Mesothelial cell of epicardium (in vitro differentiated cells): Measurements from ENCODE around the gene FAM118A. TPM values are rescaled to one million over a fixed set of nuclear protein-coding genes. Genes with fewer than 3 reads are reported as not detected.

Experiments used
- DNase-seq, 2 experiments: peaks; one replicate each; pipeline ENCODE4 v3.0.0; 2021; ENCODE audit warnings: low spot score in 2 of 2; ENCODE audit not compliant: unreplicated experiment in 2 of 2
- H3K27ac Mint-ChIP-seq: 2 replicates; pipeline ENCODE4 v1.8.0; 2021; ENCODE audit warnings: mixed read lengths
- H3K27me3 Mint-ChIP-seq: 2 replicates; pipeline ENCODE4 v1.8.0; 2021; ENCODE audit warnings: low read depth, mixed read lengths
- H3K36me3 Mint-ChIP-seq: 2 replicates; pipeline ENCODE4 v1.8.0; 2021; ENCODE audit warnings: mixed read lengths
- H3K4me1 Mint-ChIP-seq: 2 replicates; pipeline ENCODE4 v1.8.0; 2021; ENCODE audit warnings: mixed read lengths
- H3K4me3 Mint-ChIP-seq: 2 replicates; pipeline ENCODE4 v1.8.0; 2021; ENCODE audit warnings: mild to moderate bottlenecking, moderate library complexity, mixed read lengths
- H3K9me3 Mint-ChIP-seq: 2 replicates; pipeline ENCODE4 v1.8.0; 2021; ENCODE audit warnings: mixed read lengths
- CTCF ChIP-seq: fragments of 200-600 bp; sonication (generic); IDR thresholded peaks from one replicate; pipeline ENCODE4 v1.5.0; 2021; ENCODE audit warnings: antibody characterized with exemption; ENCODE audit not compliant: unreplicated experiment
- total RNA-seq: library from RNA; stranded (reverse); gene quantifications from 3 replicates; pipeline ENCODE4 v1.2.1, GENCODE V29; 2021

The FAM118A gene
- total RNA-seq, 1 donor from 2014 or later: 235 TPM

- Mint-ChIP-seq H3K36me3 (no peaks in the 10 kb centered on the region), H3K27me3 (no peaks in the 10 kb centered on the region), H3K27ac (no peak overlapping the region), H3K4me3 (no peak overlapping the region), H3K4me1 (no peaks in the 10 kb centered on the region), H3K9me3 (no peaks in the 10 kb centered on the region)
- no peak for DNase-seq
- TF ChIP-seq CTCF: no peak
Measured at GRCh38 chr22:45303181-45303580, 6.6 kb upstream of the FAM118A start.

DNA sequence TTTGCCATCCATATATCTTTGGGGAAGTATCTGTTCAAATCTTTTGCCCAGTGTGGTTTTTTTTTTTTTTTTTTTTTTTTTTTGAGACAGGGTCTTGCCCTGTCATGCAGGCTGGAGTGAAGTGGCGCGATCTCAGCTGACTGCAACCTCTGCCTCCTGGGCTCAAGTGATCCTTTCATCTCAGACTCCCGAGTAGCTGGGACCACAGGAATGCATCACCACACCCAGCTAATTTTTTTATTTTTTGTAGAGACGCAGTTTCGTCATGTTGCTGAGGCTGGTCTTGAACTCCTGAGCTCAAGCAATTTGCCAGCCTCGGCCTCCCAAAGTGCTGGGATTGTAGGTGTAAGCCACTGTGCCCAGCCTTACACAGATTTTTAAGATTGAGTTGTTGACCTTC lies 4.8 kb upstream of the FAM118A start:
- TF ChIP-seq CTCF: no peak
- Mint-ChIP-seq H3K9me3 (no peaks in the 10 kb centered on the region), H3K27ac (no peak overlapping the region), H3K4me3 (no peak overlapping the region), H3K36me3 (no peaks in the 10 kb centered on the region), H3K4me1 (peaks cover 10% of the 10 kb centered on the region), H3K27me3 (no peaks in the 10 kb centered on the region)
- no peak for DNase-seq

DNA sequence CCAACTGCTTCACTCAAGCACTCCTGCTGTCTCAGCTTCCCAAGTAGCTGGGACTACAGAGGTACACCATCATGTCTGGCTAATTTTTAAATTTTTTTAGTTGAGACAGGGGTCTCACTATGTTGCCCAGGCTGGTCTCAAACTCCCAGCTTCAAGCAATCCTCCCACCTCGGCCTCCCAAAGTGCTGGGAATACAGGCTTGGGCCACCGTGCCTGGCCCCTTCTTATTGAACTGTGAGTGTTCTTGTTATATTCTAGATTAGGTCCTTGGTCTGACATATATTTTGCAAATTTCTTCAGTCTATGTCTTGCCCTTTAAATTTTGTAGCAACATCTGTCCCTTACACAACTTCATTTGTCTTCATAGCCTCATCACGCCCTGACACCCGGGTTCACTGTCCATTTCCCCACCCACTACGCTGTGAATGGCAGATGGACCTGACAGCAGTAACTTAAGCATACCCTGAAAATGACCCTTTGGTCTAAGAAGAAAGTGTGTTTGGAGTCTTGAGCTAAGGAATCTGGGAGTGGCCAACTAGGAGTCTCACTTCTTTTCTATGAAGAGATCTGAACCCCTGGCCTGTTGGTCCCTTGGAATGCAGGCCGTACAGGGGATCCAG lies 4.2 kb upstream of the FAM118A start:
- no peak for DNase-seq
- Mint-ChIP-seq H3K27me3 (no peaks in the 10 kb centered on the region), H3K4me3 (no peak overlapping the region), H3K27ac (no peak overlapping the region), H3K9me3 (no peaks in the 10 kb centered on the region), H3K4me1 (peaks cover 11% of the 10 kb centered on the region), H3K36me3 (no peaks in the 10 kb centered on the region)
- TF ChIP-seq CTCF: no peak

GRCh38 chr22:45306139-45306538 lies 3.6 kb upstream of the FAM118A start:
- Mint-ChIP-seq H3K9me3 (no peaks in the 10 kb centered on the region), H3K27me3 (no peaks in the 10 kb centered on the region), H3K4me3 (no peak overlapping the region), H3K36me3 (no peaks in the 10 kb centered on the region), H3K4me1 (peaks cover 17% of the 10 kb centered on the region), H3K27ac (no peak overlapping the region)
- TF ChIP-seq CTCF: no peak
- DNase-seq: no peak

DNA sequence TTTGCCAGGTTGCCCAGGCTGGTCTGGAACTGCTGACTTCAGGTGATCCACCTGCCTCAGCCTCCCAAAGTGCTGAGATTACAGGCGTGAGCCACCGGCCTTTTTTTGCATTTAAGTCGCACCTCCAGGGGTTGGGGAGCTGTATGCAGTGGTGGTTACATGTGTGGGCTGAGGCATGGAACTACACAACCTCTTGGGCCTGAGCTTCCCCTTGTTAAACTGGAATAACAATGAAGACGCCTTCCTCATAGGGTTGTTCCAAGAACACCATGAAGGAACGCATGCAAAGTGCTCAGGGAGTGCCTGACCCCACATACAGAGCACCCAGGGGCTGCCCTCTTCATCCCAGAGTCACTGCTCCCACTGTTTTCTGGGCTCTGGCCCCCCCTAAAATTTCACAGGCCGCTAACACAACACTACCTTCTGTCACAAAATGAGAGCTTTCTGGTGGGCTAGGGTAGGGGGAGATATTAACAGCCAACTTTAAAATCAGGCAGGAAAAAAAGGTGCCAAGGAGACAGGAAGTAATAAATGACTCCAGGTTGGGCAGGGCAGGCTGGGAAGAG lies 1.3 kb upstream of the FAM118A start:
- H3K27ac Mint-ChIP-seq: peak overlapping the region; percentile 95
- no peak for TF ChIP-seq CTCF
- H3K27me3 Mint-ChIP-seq: no peaks in the 10 kb centered on the region
- DNase-seq: no peak
- H3K36me3 Mint-ChIP-seq: no peaks in the 10 kb centered on the region
- peaks cover 24% of the 10 kb centered on the region for H3K4me1 Mint-ChIP-seq
- H3K9me3 Mint-ChIP-seq: no peaks in the 10 kb centered on the region
- peak overlapping the region; percentile 74 for H3K4me3 Mint-ChIP-seq
